ENCODE results near the gene SPDYE4.
A peak's percentile ranks its signal among the peaks of the same experiment; 100 is the strongest.

Gene SPDYE4

DNA sequence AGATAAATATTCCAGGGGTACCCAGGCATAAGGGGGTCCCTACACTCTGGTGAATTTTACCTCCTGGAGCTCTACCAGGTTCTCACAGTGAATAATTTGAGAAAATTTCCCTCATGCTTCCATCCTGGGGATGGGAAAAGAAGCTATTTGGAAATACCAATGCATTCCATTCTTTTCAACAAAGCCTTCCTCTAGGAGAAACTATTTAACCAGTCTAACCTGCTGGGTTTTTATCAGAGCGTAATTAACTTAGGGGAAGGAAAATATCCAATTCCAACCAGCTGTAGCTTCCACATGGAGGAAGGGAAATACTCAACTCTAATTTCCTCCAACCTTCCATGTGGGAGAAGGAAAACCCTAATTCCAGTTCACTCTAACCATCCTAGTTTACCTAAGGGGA lies 23.8 kb upstream of the SPDYE4 start:
- no peak for DNase-seq

DNA sequence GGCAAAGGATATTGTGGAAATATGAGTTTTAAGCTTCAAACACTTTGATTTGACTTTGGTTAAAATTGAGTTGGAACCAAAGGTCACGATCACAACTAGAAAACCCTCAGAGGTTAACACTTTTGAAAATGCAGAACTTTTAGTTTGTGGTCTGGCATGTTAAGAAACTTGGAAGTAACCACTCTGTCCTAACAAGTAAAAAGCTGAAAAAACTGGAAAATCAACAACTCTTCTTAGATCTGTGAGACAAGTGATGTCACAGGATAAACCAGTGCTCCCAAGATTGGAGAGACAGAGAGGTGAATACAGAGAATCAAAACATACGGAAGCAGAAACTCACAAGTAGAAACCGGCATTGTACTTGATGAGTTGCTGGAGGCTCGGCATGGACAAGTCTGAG lies 23.4 kb upstream of the SPDYE4 start:
- DNase-seq, result no peak

DNA sequence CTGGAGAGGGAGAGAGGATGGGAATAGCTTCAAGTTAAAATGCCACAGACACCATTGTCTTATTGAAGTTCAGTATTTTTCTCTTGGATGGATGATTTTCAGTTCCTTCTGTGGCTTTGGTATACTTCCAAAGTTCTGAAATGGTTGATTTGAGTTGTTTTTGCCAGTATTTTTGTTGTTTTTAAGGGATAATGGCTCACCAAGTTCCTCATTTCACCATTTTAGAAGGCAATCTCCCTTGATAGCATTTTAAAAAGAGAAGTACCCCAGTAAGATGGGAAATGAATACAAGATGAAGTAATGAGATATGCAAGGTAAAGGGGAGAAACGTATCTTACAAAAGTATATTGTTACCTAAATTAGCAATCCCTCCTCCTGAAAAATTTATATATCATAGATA lies 18.5 kb upstream of the SPDYE4 start:
- DNase-seq, result no peak

DNA sequence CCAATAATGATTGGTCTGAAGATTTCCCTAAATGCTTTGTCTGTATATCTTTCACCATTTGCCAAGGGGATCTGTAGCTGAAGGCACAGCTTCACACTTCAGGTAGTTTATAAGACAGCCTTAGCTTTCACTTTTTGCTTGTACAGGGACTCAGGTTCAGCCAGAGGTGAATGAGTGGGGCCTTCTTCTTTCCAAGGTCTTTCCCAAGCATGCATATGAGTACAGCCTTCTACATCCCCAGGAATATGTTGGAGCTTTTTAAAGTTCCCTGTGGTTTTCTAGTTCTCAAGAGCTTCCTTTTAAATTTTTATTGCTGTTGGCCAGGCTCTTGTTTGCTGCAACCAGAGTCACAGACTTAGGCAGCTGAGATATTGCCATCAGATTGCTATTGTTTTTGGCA lies 17.9 kb upstream of the SPDYE4 start:
- DNase-seq, result no peak

DNA sequence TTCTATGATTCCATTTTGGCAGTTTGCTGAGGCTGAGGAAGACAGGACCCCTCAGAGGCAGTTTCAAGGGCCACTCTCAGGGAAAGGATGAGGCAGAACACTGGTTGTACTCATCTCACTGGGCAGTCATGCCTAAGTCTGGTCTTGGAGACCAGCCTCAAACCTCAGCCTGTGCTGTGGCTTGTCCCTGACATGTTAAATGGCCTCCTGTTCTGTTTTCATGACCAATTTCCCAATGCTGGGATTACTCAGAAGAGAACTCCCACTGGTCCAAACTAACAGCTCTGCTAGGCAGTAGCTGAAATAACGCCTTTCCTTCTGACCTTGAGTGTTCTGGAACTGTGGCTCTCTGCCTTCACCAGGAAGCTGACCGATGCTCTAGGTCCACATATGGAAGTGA lies 8.4 kb upstream of the SPDYE4 start:
- no peak for DNase-seq

DNA sequence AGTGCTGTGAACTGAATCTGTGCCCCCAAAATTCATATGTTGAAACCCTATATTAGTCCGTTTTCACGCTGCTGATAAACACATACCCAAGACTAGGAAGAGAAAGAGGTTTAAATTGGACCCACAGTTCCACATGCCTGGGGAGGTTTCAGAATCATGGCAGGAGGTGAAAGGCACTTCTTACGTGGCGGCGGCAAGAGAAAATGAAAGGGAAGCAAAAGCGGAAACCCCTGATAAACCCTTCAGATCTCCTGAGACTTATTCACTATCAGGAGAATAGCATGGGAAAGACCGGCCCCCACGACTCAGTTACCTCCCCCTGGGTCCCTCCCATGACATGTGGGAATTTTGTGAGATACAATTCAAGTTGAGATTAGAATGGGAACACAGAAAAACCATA lies 3.7 kb upstream of the SPDYE4 start:
- DNase-seq, result no peak

DNA sequence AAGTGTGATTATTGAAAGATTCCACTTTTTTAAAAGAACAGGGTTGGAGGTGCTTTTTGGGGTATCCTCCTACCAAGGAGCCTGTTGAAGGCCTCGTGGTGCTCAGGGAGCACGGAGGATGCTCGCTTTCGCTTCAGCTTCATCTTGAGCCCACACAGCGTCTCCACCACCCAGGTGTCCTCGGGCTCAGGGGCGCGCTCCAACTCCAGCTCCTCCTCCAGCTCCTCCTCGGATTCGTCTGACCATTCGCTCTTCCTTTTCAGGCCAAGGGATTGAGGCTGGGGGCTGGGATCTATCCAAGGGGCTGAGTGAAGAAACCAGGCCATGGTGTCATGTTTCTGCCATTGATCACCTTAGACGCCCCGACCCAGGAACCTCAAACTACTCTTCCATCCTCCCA lies 1.2 kb downstream of the SPDYE4 start:
- DNase-seq, result no peak

DNA sequence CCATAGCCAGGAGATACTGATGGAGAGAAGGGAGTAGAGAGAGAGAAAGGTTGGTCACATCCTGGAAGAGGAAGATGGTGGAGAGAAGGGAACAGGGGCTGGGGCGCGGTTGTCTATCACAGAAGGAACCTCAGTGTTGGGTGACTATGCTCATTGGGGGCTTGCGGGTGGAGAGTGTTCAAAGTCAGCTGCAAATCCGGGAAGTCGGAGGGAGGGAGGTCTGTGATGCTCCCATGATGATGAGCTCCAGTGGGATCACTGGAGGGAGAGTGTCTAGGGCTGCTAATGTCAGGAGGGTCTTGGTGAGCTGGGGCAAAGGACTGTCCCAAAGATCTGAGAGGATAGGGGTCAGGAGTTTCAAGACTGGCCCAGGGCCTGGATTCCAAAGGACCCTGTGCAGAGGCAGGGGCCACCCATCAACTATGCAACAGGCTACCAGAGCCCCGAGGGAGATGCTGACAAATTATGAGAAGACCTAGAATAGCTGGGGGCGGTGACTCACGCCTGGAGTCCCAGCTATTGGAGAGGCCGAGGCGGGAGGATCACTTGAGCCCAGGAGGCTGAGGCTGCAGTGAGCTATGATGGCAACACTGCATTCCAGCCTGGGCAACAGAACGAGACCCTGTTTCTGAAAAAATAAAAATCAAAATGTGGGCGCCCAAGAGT lies 2.6 kb downstream of the SPDYE4 start:
- no peak for DNase-seq

DNA sequence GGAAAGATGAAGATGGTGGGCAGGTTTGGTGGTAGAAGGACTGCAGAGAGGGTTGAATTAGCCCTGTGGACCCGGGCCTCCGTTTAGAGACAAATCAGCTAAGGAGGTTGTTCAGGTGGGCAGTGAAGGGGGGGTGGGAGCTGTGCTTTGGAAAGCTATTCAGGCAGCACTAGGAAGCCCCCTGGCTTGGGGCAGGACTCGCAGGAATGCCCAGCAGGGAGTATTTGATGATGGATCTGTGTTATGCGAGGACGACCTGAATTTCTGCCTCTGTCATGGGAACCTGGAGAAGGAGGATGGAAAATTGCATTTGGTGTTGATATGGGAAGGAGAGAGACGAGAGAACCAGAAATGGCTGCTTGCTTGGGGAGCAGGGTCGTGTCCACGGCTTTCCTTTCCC lies 3.5 kb downstream of the SPDYE4 start:
- DNase-seq, result no peak

DNA sequence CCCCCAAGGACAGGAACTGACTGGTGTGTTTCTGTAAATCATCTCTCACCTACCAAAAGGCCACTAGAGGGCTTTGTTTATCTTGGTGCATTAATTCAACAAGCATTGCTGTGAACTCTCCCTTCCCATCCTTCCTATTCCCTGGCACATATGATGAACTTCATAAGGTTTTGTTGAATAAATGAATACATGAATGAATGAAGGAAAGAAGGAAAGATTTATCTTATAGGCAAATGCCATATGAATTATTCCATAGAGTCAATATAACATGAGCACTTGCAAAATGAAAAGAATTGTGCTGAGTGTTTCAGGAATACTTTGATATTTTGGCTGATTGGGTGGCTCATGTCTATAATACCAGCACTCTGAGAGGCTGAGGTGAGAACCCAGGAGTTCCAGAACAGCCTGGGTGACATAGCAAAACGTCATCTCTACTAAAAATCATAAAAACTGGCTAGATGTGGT lies 4.3 kb downstream of the SPDYE4 start:
- no peak for DNase-seq

DNA sequence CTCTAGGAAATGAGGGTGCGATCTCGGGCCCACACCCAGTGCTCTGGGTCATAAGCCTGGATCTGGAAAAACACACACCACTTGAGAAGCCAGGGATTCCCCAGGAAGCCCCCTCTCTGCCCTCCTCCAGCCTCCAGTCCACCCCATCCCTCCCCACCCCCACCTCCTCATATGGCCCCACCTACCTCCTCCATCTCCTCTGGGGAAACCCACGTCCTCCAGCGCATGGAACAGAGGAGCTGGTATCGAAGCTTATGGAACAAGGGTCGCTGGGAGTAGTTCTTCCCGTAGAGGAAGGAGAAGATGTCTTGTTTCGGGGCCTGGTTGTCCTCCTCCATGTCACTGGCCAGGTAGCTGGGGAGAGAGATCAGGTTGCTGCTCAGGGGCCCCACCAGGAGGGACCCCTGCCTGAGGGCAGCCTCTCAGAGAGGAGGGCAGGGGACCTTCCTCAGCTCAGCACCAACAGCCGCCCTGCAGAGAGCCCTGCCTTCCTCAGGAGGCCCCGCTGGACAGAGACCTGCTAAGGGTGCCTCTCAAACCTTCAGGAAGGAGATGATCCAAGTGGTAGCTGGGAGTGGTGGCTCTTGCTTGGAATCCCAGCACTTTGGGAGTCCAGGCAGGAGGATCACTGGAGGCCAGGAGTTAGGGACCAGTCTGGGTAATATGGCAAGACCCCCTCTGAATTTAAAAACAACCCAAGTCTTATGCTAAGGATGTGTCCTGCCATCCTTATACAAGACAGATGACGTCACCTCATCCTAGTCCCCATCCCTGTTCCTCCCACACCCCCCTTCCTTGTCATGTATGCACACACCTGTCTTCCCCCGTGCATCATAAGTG lies 5.0 kb downstream of the SPDYE4 start:
- no peak for DNase-seq

DNA sequence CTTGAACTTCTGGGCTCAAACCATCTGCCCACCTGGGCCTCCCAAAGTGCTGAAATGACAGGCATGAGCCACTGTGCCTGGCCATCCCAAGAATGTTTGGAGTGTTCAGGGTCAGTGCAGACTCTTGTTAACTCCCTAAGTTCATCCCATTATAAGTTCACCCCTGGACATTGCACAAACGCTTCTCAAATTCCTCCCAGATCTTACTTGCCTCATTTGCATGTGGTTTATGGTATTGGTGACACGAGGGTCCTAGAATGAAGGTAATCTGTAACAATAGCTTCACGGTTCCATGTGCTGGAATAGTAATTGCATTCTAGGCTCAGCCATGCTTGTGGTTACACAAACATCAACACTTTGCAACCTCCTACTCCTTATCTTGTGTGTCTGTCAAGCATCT lies 8.7 kb downstream of the SPDYE4 start:
- no peak for DNase-seq

DNA sequence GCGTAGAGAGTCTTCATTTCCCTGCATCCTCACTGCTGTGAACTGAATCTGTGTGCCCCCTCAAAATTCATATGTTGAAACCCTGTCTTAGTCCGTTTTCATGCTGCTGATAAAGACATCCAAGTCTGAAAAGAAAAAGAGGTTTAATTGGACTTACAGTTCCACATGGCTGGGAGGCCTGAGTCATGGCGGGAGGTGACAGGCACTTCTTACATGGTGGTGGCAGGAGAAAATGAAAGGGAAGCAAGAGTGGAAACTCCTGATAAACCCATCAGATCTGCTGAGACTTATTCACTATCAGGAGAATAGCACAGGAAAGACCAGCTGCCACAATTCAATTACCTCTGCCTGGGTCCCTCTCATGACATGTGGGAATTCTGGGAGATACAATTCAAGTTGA lies 10.6 kb downstream of the SPDYE4 start:
- DNase-seq, result no peak

DNA sequence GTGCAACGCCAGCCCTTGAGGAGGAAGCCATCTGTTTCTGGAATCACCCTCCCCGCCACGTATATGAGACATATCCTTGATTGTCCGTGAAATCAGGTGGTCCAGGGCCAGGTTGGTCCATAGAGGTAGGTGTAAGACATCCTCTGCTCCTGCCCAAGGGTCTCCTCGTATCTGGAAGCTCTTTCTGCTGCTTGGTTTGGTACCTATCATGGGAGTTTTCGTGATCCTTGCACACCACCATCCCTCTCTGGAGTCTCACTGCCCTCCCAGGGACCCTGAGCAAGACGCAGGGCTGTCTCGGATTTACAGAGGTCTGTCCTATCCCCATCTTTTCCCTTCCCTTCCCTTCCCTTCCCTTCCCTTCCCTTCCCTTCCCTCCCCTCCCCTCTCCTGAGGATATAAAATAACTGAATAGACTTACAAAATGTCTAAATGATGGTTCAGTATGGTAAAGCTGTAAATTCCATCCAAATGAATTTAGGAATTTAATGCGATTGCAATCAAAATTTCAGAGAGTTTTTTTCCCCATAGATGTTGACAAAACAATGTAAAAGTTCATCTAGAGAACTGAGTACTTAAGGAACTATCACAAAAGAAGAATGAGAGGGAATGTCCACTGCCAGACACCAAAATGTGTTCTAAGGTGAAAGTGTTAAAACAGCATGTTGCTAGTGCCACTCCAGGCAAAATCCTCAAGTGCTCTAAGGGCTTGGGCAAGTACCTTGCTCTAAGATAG lies 11.7 kb downstream of the SPDYE4 start:
- DNase-seq, result no peak

DNA sequence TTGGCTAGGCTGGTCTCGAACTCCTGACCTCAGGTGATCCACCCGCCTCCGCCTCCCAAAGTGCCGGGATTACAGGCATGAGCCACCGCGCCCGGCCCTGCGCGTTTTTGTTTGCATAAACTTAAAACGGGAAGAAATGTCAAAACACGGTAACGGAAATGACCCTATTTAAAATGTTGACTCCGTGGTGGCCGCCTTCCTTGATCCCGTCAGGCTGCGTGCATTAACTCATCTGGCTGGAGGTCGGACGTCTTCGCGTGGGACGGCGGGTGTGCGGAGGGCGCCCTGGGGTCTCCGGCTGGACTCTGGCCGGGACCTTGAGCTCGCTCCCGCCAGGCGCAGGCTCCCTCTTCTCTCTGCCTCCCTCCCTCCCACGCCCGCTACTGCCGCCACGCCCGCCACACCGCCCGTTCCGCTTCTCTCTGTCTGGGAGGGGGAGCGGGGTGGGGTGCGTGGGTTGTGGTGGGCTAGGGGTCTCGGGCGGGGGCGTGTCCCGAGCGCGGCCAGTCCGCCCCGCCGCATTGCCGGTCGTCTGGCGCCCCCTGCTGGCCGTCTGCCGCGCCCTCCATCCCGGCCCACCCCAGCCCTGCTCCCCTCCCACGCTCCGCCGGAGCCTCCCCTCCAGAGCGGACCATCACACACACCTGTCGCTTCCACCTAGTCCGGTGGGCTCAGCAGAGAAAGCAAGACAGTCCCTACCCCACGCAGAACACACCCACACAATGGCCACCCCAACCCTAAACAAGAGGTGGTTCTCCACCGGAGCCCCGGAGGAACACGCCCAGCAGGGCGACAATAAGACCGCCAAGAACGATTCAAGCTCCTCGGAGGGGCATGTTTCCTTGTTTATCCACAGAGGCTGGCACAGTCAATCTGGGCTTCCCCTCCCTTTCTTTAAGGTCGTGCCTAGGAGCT lies 12.5 kb downstream of the SPDYE4 start:
- DNase-seq, result peak; percentile 65

DNA sequence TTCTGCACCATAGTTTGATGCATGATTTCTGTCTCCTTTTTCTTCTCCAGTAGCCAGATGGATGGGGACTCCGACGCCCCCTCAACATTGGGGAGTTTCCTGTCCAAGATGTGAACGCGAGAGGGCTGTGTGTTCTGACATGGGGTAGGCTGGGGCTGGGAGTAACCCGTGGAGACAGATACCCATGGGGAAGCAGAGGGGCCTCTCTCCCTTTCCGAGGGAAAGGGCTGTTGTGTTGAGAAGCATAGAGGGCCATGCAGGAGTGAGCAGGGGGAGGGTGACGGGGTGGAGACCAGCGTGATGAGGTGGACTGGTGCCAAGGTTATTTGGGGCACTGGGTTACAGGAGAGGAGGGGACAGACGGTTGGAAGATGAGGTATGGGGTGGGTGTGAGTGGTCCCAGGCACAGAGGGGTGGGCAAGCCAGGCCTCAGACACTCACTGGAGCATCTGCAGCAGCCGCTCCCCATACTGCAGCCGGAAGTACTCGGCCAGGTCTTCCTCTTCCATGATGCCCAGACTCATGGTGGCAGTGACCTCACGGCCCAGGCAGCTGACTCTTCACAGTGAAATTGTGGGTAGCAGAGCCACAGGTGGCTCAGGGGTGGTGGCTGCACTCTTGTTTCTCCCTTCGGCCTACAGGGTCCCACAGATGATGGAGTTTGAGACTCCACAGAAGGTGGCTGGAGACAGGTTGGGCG lies 14.1 kb downstream of the SPDYE4 start:
- DNase-seq, result no peak

DNA sequence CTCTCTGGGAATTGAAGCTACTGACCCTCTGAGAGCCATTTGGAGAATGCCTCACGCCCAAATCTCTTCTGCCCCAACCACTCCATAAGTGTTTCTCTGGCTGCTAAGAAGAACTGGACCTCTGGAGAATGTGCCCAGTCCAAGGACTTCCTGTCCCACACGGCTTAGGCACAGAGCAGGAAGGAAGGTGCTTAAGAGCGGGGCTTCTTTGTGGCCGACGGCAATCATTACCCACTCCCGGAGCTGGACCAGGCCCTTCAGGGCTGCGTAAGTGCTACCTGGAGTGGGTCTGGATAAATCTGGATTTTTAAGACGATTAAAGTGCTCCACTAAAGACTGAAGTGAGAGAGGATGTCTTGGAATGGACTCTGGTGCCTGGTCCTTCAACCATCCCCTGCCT lies 15.5 kb downstream of the SPDYE4 start:
- no peak for DNase-seq

DNA sequence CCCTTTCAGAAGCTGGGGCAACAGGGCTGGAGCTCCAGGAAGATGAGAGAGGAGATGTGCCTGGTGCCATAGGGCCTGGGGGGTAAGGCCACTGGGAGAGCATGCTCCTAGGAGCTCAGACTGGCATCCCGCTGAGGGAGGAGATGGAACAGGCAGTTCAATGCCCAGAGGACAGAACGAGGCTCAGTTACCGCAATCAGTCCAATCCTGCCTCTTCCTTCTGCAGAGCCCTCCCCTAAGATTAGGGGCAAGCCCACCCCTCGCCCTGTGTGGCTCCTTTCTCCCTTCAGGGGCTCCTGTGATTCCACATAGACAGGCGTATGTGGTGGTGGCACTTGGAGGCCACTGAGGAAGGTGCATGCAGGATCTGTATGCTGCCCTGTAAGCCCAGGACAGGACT lies 16.1 kb downstream of the SPDYE4 start:
- no peak for DNase-seq

DNA sequence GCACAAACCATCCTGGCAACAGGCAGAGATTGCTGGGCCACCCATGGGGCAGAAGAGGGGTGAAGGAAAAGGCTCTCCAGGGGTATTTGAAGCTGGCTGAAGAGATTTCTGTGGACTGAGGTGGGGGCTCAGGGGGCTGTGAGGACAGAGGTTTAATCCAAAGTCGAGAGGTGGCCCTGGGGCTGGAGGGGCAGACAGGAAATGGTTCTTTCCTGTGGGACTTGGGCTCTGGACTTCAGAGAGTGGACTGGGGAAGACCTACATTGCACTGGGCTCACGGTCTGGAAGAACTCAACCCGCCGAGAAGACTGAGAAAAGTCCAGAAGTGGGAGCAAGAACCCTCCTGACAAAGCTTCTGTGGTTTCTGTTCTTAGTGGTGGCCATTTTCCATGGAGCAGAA lies 16.6 kb downstream of the SPDYE4 start:
- DNase-seq, result no peak

DNA sequence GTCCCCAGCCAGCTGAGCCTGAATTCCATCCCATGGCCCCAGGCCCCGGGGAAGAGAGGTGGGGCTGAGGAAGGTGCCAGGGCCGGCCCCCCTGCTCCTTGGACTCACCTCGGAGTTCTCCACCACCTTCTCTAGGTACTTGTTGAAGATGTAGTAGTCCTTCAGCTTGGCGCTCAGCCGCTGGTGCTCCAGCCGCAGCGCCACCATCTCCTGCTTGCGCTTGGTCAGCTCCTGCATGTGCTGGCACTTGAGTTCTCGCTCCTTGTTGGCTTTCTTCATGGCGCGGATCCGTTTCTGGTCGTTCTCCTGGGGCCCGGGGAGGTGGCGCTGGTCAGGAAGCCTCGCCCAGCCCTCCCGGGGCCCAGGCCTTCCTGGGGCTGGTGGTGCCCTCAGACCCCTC lies 17.0 kb downstream of the SPDYE4 start:
- no peak for DNase-seq

DNA sequence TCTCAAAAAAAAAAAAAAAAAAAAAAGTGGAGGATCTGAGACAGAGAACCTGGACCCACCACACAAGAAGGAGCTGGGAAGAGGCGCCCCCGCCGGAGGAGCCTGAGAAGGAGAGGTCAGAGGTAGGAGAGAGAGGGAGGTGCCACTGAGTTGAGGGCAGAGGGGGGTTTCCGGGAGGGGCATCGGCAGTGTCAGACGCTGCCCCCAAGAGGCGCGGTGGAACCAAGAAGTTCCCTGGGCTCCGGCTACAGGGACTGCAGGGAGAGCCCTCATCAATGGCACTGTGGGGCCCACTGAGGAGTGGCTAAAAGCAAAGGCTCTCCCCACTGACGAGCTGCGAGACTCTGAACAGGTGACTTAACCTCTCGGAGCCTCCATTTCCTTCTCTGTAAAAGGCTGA lies 17.9 kb downstream of the SPDYE4 start:
- peak; percentile 57 for DNase-seq

DNA sequence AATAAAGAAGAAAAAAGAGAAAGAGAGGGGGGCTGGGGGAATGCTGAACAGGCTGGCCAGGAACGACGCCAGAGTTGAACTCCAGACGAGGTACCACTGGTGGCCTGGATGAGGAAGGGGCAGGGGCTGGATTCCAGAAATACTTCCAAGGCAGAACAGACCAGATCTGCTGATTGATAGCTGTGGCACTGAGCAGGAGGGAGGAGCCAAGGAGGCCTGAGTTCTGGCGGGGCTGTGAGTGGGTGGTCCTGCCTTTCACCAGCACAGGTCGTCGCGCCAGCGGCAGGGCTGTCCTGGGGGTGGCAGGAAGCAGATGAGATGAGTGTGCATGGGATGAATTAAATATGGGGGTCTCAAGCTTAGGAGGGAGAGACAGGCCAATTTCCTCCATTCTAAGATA lies 19.2 kb downstream of the SPDYE4 start:
- DNase-seq, result no peak
